Measurements from ENCODE around the gene NECAB2.

The NECAB2 gene

DNA sequence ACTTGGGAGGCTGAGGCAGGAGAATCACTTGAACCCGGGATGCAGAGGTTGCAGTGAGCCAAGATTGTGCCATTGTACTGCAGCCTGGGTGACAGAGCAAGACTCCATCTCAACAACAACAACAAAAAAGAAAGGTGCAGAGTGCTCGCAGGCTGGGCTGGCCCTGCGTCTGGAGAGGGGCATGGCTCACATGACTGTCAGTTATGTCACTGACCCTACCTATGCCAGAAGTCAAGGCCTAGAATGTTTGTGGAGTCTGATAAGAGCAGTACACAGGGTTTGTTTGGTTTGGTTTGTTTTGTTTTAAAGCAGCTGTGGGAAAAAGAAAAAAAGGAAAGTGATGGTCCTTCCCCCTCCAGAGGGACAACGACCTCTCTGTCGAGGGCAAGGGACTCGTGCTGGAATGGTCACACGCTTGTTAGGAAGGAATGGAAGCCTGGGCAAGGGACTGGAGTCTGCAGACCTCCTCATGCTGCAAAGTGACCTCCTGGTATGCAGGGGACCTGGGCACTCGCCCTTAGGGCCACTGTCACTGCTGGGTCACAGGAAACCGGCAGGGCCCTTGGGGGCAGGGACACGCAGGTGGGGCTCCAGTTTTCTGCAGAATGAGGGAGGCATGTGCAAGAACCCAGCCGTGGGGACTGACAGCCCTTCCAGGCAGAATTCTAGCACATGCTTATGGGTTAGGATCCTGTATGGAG, 25.1 kb upstream of the NECAB2 start:
- no peak for DNase-seq (ENCODE audit: low read depth)
- TF ChIP-seq, protein P1, sequence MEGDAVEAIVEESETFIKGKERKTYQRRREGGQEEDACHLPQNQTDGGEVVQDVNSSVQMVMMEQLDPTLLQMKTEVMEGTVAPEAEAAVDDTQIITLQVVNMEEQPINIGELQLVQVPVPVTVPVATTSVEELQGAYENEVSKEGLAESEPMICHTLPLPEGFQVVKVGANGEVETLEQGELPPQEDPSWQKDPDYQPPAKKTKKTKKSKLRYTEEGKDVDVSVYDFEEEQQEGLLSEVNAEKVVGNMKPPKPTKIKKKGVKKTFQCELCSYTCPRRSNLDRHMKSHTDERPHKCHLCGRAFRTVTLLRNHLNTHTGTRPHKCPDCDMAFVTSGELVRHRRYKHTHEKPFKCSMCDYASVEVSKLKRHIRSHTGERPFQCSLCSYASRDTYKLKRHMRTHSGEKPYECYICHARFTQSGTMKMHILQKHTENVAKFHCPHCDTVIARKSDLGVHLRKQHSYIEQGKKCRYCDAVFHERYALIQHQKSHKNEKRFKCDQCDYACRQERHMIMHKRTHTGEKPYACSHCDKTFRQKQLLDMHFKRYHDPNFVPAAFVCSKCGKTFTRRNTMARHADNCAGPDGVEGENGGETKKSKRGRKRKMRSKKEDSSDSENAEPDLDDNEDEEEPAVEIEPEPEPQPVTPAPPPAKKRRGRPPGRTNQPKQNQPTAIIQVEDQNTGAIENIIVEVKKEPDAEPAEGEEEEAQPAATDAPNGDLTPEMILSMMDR (conservative IDR thresholded peaks at IDR 0.05; ENCODE audit: low read depth, low read length), result no peak
- H3K4me3 ChIP-seq (ENCODE audit: low read depth, low read length), result no peak overlapping the region

DNA sequence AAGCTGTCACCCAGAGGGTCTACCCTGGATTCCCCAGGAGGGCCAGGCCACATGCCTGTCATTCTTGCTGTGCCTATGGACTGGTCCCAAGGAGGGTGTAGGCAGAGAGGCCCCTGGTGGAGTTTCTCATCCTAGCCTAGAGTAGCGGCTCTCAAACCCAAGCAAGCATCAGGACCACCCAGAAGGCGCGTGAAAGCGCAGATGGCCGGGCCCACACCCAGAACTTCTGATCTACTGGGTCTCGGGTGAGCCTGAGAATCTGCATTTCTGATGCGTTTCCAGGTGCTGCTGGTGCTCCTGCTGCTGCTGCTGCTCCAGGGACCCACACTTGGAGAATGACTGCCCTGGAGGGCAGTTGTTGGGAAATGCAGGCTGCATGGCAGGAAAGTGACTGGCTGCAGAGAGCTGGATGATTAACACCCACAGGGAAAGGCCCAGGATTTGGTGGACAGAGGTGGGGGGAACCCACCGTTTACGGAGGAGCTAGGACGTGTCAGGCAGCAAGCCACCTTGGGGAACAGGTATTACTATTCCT, 24.5 kb upstream of the NECAB2 start:
- no peak for DNase-seq (ENCODE audit: low read depth)
- TF ChIP-seq, protein P1 (conservative IDR thresholded peaks at IDR 0.05; ENCODE audit: low read depth, low read length), result no peak
- H3K4me3 ChIP-seq (ENCODE audit: low read depth, low read length), result no peak overlapping the region

DNA sequence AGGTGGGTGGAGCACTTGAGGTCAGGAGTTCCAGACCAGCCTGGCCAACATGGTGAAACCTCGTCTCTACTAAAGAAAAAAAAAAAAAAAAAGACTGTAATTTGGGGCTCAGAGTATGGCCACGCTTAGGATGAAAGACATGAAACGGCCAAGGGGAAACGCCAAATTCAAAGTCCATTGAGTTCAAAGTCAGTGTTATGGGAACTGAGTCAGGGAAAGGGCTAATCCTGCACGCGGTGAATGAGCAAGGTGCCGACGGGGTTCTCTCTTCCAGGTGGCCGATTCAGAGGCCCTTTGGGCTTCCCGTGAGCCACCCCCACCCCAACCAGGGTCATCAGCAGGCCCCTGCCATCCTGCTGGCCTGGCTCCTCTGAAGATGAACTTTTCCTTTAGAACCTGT, 22.5 kb upstream of the NECAB2 start:
- no peak overlapping the region for H3K4me3 ChIP-seq (ENCODE audit: low read depth, low read length)
- TF ChIP-seq, protein P1 (conservative IDR thresholded peaks at IDR 0.05; ENCODE audit: low read depth, low read length), result no peak

DNA sequence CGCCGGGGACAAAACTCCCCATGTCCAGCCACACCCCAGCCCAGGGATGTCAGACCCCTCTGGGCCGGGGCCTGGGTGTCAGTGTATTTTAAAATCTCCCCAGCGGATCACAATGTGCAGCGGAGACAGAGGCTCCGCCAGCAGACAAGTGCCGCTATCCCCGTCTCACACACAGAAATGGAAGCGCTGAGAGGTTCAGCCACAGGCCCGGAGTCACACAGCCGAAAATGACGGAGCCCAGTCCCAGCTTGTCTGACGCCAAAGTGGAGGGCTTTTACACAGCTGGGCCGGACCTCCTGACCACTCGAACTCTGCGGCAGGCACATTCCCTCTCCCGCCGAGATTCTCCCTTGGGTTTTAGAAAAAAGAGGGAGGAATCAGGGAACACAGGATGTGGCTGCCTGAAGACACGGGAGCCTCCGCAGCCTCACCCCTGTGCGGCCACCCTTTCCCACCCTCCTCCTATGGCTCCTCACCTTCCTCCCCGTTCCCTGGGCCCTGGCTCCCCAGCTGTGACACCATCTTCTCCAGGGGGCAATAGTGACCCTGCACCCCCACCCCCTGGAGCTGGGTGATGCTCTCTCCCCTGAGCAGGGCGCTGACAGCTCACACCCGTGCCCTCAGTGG, 21.8 kb upstream of the NECAB2 start:
- DNase-seq (ENCODE audit: low read depth), result no peak
- TF ChIP-seq, protein P1 (conservative IDR thresholded peaks at IDR 0.05; ENCODE audit: low read depth, low read length), result no peak
- no peak overlapping the region for H3K4me3 ChIP-seq (ENCODE audit: low read depth, low read length)

More for the DNA sequence above, 22.5 kb upstream of the NECAB2 start:
- no peak for DNase-seq (ENCODE audit: low read depth)

DNA sequence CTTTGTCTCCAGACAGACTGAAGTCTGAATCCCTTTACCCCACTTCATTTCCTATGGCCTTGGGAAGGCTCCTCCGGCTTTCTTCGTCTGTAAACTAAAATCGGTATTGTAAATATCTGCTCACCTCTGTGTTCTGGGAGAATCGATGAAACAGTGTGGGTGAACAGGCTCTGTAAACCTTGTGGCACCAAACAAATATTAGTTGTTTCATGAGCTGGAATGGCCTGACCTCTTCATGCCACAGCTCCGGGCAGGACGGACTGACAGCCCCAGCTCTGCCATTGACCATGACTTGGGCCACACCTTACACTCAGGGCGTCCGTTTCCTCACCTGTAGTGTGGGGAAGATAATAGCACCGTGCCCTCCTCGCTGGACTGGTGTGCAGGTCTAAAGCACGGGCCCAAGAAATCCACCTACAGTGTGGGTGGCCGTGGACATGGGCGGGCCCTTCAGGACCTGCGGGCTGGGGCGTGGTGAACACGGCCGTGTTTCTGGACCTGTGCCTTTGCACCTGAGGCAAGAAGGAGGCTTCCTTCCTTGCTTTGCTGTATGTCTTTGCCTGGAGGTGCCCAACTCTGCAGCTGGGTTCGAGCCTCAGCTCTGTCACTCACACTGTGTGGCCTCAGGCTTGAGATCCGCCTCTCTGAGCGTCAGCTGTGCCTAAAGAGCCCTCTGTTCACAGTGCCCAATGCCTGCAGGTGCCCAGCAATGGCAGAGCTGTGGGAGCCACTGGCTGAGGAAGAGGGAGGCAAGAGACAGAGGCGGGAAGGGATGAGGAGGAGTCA, 21.1 kb upstream of the NECAB2 start:
- no peak overlapping the region for H3K4me3 ChIP-seq (ENCODE audit: low read depth, low read length)
- TF ChIP-seq, protein P1 (conservative IDR thresholded peaks at IDR 0.05; ENCODE audit: low read depth, low read length), result no peak
- DNase-seq (ENCODE audit: low read depth), result no peak

DNA sequence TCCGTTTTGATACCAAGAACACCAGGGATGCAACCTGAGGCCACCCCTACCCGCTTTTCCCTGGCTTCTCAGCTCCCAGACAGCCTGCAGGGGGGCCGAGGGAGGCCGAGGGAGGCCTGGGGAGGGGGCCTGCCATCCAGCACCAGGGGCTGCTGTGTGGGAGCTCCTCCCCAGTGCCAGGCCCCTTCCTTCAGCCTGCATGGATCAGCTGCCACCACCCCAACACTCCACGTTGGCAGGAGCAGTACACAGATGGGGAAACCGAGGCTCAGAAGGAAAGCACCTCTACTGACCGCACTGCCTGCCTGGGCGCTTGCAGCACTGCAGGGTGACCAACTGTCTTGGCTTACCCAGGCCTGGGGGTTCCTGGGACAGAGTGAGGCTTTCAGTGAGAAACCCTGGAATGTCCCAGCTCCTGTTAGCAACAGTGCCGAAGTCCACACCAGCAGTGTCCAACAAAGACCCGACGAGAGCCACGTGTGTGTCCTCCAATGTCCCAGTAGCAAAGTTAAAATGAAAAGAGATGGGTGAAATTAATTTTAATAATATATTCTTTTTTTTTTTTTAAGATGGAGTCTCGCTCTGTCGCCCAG, 20.3 kb upstream of the NECAB2 start:
- no peak for DNase-seq (ENCODE audit: low read depth)
- H3K4me3 ChIP-seq (ENCODE audit: low read depth, low read length), result no peak overlapping the region
- TF ChIP-seq, protein P1 (conservative IDR thresholded peaks at IDR 0.05; ENCODE audit: low read depth, low read length), result no peak
